Heart left ventricle (tissue), 16 donors: ENCODE measurements around the gene OLFM3. TPM values are rescaled to one million over a fixed set of nuclear protein-coding genes. Genes with fewer than 3 reads are reported as not detected.

Source experiments
- ATAC-seq, 4 donors: fragments of 200-7000 bp; cut with Tn5 transposase; one replicate each; pipeline ENCODE4 v1.9.1; 2020 to 2022; ENCODE audit warnings: moderate library complexity in 4 of 4, mild to moderate bottlenecking in 3 of 4, moderate number of reproducible peaks in 1 of 4
- DNase-seq, 5 donors: peaks; one replicate each; pipeline ENCODE4 v3.0.0-alpha.2; 2020
- H3K27ac ChIP-seq, 12 donors: fragments of 200-600 bp; sonication (generic) in 4 of 12; one replicate each; pipeline versions ENCODE4 v1.5.0 to v1.8.0; 2016 to 2022; ENCODE audit warnings: mild to moderate bottlenecking in 2 of 12
- H3K27me3 ChIP-seq, 9 donors: fragments of 200-600 bp; sonication (generic) in 2 of 9; one replicate each; pipeline versions ENCODE4 v1.5.1 to v1.8.0; 2016 to 2022; ENCODE audit warnings: mild to moderate bottlenecking in 3 of 9
- H3K36me3 ChIP-seq, 9 donors: fragments of 200-600 bp; sonication (generic) in 2 of 9; one replicate each; pipeline versions ENCODE4 v1.5.0 to v1.8.0; 2018 to 2022; ENCODE audit warnings: mild to moderate bottlenecking in 2 of 9
- H3K4me1 ChIP-seq, 12 donors: fragments of 200-600 bp; sonication (generic) in 4 of 12; one replicate each; pipeline versions ENCODE4 v1.5.0 to v1.8.0; 2016 to 2022; ENCODE audit warnings: mild to moderate bottlenecking in 3 of 12
- H3K4me3 ChIP-seq, 12 donors: fragments of 200-600 bp; sonication (generic) in 4 of 12; one replicate each; pipeline versions ENCODE4 v1.5.0 to v1.8.0; 2017 to 2022; ENCODE audit warnings: mild to moderate bottlenecking in 9 of 12, moderate library complexity in 4 of 12
- H3K9me3 ChIP-seq, 12 donors: fragments of 200-600 bp; sonication (generic) in 4 of 12; one replicate each; pipeline versions ENCODE4 v1.5.0 to v1.8.0; 2016 to 2022; ENCODE audit warnings: mild to moderate bottlenecking in 1 of 12
- CTCF ChIP-seq, 12 donors: fragments of 200-600 bp; sonication (generic) in 4 of 12; IDR thresholded peaks; one replicate each; pipeline versions ENCODE4 v1.5.0 to v1.8.0; 2018 to 2022; ENCODE audit warnings: antibody characterized with exemption in 12 of 12, mild to moderate bottlenecking in 5 of 12
- POLR2A ChIP-seq, 2 donors: fragments of 450-650 bp; IDR thresholded peaks; one replicate each; pipeline ENCODE4 v1.6.1; 2017; ENCODE audit warnings: antibody characterized with exemption in 2 of 2, mild to moderate bottlenecking in 2 of 2, moderate library complexity in 2 of 2
- WGBS, 4 donors: extraction: QIAGEN DNeasy Blood & Tissue Kit in 2 of 4; methylation state at CpG; one replicate each; pipeline versions ENCODE4 v1.1.5 to v1.1.7; 2013 to 2018; 5-methylcytosine and 5-hydroxymethylcytosine counted together
- intact Hi-C, 10 donors: fragments of 100-400 bp; cut with DNase I; formaldehyde crosslinking; loops; one replicate each; pipeline versions ENCODE4 v1.11.1 to v1.14.2; 2022
- polyA plus RNA-seq, 2 donors: library from polyadenylated mRNA; stranded (reverse); fragments of 200-250 nt; gene quantifications; one replicate each; pipeline ENCODE4 v1.2.3, GENCODE V29; 2013
- total RNA-seq, 9 donors: library from RNA; depleted of rRNA in 2 of 9; stranded (reverse); fragments of >200 nt in 2 of 9; fragmentation: NEBNext Ultra II Directional in 3 of 9; extraction: Animal tissue kit (Norgen Biotek cat#: 25700) in 3 of 9; gene quantifications; one replicate each; pipeline versions ENCODE4 v1.1.0 to v1.2.4, GENCODE V29; 2016 to 2023
- donor health status: ischemic (EF 13 %, LVEDD 7.1; RV severe dilation, severe dysfunction).
- donor health status: healthy with polysubstance abuse.
- donor health status: DM: no; HTN: yes; CAD: no.
- donor health status: DM: no; HTN: no; CAD: no.
- donor health status: ischemic (EF 25% LVEDD 6.9; RV normal size, moderate dysfunction).
- donor health status: ischemic (EF 25% LVEDD 5.7; RV mildly dilated, moderate dysfunction).
- donor health status: healthy.
- donor health status: DM: yes; HTN: yes; CAD: no.
- donor health status: ischemic (EF 35%, LVEDD 5.7; RV mildly dilated, moderate dysfunction).
- donor health status: nonischemic (EF 11% LVEDD 7.7; RV severe dilation, severe dysfunction).
- donor health status: DM: yes; HTN: yes; CAD: no.
- donor health status: PGD.
- donor health status: ischemic (EF 29% LVEDD 5.4; RV normal size, mild dysfunction).
- donor health status: nonischemic (EF 23%, LVEDD 6.1; RV moderate dilation, normal function).

OLFM3 gene
- total and polyA plus RNA-seq, 11 donors = not detected

GRCh38 chr1:101852936-101853335 lies 143.8 kb downstream of the OLFM3 start:
- ATAC-seq = no peak
- WGBS, 4 donors = 53 to 70% (median 63%) methylated on average over 1 of the region's 1 CpG
- TF ChIP-seq POLR2A (IDR thresholded peaks at IDR 0.05) (no peak), CTCF (IDR thresholded peaks at IDR 0.05) (no peak)
- no peaks in the 10 kb centered on the region for H3K36me3 ChIP-seq
- no peaks in the 10 kb centered on the region for H3K4me1 ChIP-seq
- no peak for DNase-seq
- peaks cover 0 to 2% (median 0%) of the 10 kb centered on the region in 9 donors for H3K27me3 ChIP-seq
- no peak overlapping the region for H3K4me3 ChIP-seq
- no peak overlapping the region for H3K27ac ChIP-seq
- intact Hi-C loops = no loop called here
- H3K9me3 ChIP-seq = no peaks in the 10 kb centered on the region

- peaks cover 0 to 3% (median 0%) of the 10 kb centered on the region in 12 donors for H3K4me1 ChIP-seq
- no peak for ATAC-seq
- intact Hi-C loops = loop anchor here in 1 of 10 donors (10.0 kb wide), 1 partner anchor 125 kb away; no protein-coding TSS in a partner anchor
- WGBS, 4 donors = 29 to 62% (median 45%) methylated on average over 1 of the region's 1 CpG
- DNase-seq = no peak
- H3K27me3 ChIP-seq = peaks cover 0 to 13% (median 0%) of the 10 kb centered on the region in 9 donors
- no peak overlapping the region for H3K27ac ChIP-seq
- H3K4me3 ChIP-seq = no peak overlapping the region
- TF ChIP-seq CTCF (IDR thresholded peaks at IDR 0.05) (no peak), POLR2A (IDR thresholded peaks at IDR 0.05) (no peak)
- H3K9me3 ChIP-seq = no peaks in the 10 kb centered on the region
- H3K36me3 ChIP-seq = no peaks in the 10 kb centered on the region
Measured at GRCh38 chr1:101849356-101849755, 147.4 kb downstream of the OLFM3 start.

GRCh38 chr1:101847626-101848025 lies 149.1 kb downstream of the OLFM3 start:
- DNase-seq = no peak

GRCh38 chr1:101846820-101847219 lies 149.9 kb downstream of the OLFM3 start:
- no peaks in the 10 kb centered on the region for H3K9me3 ChIP-seq
- peak in 1 of 5 donors; percentile 18 for DNase-seq
- no peak for TF ChIP-seq CTCF (IDR thresholded peaks at IDR 0.05)
- no peak for TF ChIP-seq POLR2A (IDR thresholded peaks at IDR 0.05)
- peak overlapping the region in 1 of 12 donors; percentile 24 for H3K4me3 ChIP-seq
- peaks cover 0 to 3% (median 0%) of the 10 kb centered on the region in 12 donors for H3K4me1 ChIP-seq
- intact Hi-C loops = loop anchor here in 1 of 10 donors (10.0 kb wide), 1 partner anchor 128 kb away; no protein-coding TSS in a partner anchor
- H3K27ac ChIP-seq = no peak overlapping the region
- 13 to 42% (median 23%) methylated on average over 13 of the region's 13 CpGs for WGBS, 4 donors
- peaks cover 0 to 16% (median 0%) of the 10 kb centered on the region in 9 donors for H3K27me3 ChIP-seq
- H3K36me3 ChIP-seq = no peaks in the 10 kb centered on the region
- no peak for ATAC-seq

More at GRCh38 chr1:101847626-101848025, 149.1 kb downstream of the OLFM3 start:
- no peak for ATAC-seq
- 9 to 24% (median 12%) methylated on average over 3 of the region's 3 CpGs for WGBS, 4 donors
- intact Hi-C loops = loop anchor here in 1 of 10 donors (10.0 kb wide), 1 partner anchor 127 kb away; no protein-coding TSS in a partner anchor
- Histone ChIP-seq H3K36me3 (no peaks in the 10 kb centered on the region), H3K27ac (no peak overlapping the region), H3K4me1 (peaks cover 0 to 3% (median 0%) of the 10 kb centered on the region in 12 donors), H3K4me3 (no peak overlapping the region), H3K27me3 (peaks cover 0 to 16% (median 0%) of the 10 kb centered on the region in 9 donors), H3K9me3 (no peaks in the 10 kb centered on the region)
- TF ChIP-seq POLR2A (IDR thresholded peaks at IDR 0.05) = no peak
- no peak for TF ChIP-seq CTCF (IDR thresholded peaks at IDR 0.05)
